ENCODE data around the gene EPS8L2.

EPS8L2 gene

DNA sequence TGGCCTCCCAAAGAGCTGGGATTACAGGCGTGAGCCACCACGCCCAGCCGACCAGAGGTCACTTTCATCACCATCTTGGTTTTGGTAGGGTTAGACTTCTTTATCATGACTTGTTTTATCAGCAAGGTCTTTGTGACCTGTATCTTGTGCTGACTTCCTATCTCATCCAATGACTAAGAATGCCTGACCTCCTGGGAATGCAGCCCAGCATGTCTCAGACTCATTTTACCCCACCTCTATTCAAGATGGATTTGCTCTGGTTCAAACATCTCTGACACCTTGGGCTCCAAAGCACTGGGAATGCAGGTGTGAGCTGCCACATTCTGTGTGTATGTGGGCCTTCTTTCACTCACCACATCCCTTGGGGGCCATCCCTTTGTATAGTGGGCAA lies 36.1 kb downstream of the EPS8L2 start:
- in situ Hi-C loops (cut with MboI; ENCODE audit: low pct_unique_long_range_greater_than_20kb, low sequenced_read_pairs) = no loop called here
- no peak for DNase-seq

DNA sequence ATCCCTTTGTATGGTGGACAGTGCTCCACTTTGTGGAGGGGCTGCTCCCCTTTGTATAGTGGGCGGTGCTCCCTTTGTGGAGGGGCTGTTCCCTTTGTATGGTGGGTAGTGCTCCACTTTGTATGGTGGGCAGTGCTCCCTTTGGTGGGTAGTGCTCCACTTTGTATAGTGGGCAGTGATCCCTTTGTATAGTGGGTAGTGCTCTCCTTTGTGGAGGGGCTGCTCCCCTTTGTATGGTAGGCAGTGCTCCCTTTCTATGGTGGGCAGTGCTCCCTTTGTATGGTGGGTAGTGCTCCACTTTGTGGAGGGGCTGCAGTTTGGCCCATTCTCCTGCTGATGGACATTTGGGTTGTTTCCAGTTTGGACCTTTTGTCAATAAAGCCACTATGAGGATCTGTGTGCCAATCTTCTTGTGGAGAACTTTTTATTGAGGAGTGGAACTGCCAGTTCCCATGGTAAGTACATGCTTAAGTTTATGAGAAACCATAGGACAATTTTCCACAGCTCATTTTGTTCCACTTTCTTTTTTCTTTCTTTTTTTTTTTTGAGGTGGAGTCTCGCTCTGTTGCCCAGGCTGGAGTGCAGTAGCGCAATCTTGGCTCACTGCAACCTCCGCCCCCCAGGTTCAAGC lies 36.7 kb downstream of the EPS8L2 start:
- in situ Hi-C loops (cut with MboI; ENCODE audit: low pct_unique_long_range_greater_than_20kb, low sequenced_read_pairs) = no loop called here
- no peak for DNase-seq

DNA sequence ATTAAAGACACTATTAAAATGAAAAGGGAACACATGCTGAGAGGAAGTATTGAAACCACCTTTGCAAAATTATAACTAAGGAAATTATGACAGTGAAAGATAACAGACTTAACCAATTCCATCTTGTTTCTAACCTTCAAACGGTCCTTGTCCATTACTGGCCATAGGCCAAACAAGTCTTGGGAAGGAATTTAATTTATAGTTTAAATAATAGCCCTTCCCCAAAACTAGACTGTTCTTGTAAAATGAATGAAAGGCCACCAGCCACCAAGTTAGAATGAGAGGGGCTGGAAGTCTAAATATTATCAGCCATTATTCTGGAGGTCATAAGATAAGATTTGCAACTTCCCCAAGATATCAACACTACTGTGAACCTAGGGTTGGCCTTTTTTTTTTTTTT lies 39.4 kb downstream of the EPS8L2 start:
- in situ Hi-C loops (cut with MboI; ENCODE audit: low pct_unique_long_range_greater_than_20kb, low sequenced_read_pairs) = no loop called here
- no peak for DNase-seq

DNA sequence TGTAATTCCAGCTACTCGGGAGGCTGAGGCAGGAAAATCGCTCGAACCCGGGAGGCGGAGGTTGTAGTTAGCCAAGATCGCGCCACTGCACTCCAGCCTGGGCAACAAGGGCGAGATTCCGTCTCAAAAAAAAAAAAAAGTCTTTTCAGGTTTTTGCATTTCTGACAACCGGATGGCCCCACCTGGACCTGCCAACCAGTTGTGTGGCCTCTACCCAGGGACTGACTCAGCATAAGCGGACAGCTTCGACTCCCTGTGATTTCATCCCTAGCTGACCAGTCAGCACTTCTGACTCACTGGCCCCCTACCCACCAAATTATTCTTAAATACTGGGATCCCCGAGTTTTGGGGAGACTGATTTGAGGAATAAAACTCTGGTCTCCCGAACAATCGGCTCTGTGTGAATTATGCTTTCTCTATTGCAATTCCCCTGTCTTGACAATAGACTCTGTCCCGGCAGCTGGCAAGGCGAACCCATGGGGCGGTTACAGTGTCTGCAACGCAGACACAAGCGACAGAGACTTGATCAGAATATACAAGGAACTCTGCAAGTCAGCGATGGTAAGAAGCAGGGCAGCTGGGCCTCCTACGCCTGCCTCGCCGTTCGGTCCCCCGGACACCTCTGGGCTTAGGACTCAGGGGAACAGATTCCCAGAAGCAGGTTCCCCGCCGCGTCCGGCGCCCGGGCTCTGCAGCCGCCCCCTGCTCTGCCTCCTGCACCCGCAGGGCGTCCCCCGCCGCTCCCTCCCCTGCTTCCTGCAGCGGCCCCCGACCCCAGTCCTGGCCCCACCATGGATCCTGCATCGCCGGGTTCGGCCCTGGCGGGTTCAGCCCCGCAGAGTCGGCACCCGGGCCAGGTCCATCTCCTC lies 40.5 kb downstream of the EPS8L2 start:
- peak; percentile 53 for DNase-seq
- in situ Hi-C loops (cut with MboI; ENCODE audit: low pct_unique_long_range_greater_than_20kb, low sequenced_read_pairs) = no loop called here

DNA sequence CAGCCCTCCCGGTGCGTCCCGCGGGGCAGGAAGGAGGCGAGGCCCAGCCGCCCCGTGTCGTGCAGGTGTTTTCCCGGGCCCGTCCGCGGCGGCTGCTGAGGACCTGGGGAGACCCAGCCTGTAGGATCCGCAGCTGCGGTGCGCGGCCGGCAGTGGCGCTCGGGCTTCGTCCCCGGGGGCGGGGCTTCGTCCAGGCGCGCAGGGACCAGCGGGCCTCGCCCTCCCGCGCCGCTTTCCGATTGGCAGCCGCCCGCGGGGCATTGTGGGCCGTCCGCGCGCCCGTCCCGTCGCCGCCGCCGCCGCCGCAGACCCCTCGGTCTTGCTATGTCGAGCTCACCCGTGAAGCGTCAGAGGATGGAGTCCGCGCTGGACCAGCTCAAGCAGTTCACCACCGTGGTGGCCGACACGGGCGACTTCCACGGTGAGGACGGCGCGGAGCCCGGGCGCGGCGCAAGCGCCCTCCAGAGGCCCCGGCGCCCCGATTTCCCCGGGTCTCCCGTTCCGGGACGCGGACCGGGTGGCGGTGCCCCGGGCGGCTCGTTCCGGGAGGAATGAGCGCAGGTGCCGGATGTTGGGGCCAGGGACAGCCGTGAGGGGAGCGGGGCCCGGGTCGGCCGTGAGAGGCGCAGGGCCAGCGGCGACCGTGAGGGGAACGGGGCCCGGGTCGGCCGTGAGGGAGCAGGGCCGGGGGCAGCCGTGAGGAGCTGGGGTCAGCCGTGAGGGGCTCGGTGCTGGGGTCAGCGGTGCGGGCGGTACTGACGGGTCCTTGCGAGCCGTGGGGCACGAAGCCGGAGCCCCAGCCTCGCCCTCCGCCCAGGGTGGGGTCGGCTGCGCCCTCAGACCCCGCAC lies 41.4 kb downstream of the EPS8L2 start, which contains the start of gene TALDO1:
Gene TALDO1, plus strand, starts transcription at position 307 of the 849 bp plus-strand sequence. Its CDS starts 18 bp downstream, at position 325.
- peak; percentile 91 for DNase-seq
- in situ Hi-C loops (cut with MboI; ENCODE audit: low pct_unique_long_range_greater_than_20kb, low sequenced_read_pairs) = no loop called here

DNA sequence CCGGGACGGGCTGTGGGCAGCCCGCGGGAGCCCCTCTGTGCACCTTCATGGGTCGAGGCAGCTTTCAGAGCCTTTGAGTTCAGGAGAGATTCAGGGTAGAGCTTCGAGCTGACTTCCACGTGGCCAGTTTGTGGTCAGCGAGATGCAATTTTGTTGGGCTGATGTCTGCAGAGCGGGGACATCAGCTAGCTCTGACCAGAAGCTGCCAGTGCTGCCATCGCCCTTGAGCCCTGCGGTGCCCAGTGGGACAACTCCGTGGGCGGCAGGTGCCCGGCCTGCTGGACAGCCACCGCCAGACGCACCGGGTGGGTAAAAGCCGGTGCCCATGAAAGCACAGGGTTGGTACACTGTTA lies 42.0 kb downstream of the EPS8L2 start:
- DNase-seq = peak; percentile 30
- in situ Hi-C loops (cut with MboI; ENCODE audit: low pct_unique_long_range_greater_than_20kb, low sequenced_read_pairs) = no loop called here

DNA sequence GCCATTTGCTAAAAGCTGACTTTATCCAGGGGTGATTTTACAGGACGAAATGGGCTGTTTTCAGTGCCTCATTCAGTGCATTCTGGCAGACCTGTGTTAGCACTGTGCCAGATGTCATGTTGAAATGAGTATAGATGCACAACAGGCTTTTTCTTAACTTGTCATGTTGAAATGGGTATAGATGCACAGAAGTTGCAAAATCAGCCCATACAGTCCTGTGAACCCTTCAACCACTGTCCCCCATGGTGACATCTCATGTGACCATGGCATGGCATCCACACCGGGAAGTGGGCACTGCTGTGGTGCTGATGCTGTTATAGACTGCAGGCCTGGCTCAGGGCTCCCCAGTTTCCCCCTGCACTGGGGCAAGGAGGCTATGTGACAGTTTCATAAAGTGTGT lies 43.7 kb downstream of the EPS8L2 start:
- DNase-seq = no peak
- in situ Hi-C loops (cut with MboI; ENCODE audit: low pct_unique_long_range_greater_than_20kb, low sequenced_read_pairs) = loop anchor here (10.0 kb wide), 1 partner anchor 55 kb away; the partner anchor contains the start of genes DEAF1 and TMEM80

DNA sequence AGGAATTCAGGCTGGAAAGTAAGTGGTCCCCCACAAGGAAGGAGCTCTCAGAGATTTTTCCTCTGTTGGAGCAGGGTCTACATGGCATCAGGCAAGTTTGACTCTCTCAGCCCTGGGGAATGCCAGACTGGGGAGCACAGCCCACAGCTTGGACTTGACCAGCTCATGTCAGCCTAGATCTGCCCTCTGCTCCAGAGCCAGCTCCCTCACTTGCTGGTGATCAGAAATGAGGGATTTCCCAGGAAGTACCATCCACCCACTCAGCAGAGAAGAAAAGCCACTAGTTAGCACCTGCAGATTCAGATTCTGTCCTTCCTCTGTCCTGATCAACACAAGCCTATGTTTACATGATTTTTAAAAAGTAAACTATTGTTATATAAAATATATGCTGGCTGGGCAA lies 54.2 kb downstream of the EPS8L2 start:
- no peak for DNase-seq
- in situ Hi-C loops (cut with MboI; ENCODE audit: low pct_unique_long_range_greater_than_20kb, low sequenced_read_pairs) = no loop called here

DNA sequence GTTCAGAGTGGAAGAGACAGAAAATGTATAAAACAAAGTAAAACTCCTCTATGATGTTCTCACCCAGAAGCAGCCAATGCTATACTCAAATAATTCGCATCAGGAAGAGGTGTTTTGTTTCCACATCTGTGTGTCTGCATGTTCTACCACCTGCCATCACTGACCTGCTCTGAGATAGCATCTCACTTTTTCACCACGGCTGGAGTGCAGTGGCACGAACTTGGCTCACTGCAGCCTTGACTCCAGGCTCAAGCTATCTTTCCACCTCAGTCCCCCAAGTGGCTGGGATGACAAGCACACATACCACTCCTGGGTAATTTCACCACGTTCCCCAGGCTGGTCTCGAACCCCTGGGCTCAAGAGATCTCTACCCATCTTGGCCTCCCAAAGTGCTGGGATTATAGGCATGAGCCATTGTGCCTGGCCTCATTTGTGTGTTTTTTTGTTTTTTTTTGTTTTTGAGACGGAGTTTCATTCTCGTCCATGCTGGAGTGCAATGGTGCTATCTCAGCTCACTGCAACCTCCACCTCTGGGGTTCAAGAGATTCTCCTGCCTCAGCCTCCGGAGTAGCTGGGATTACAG lies 55.6 kb downstream of the EPS8L2 start:
- in situ Hi-C loops (cut with MboI; ENCODE audit: low pct_unique_long_range_greater_than_20kb, low sequenced_read_pairs) = no loop called here

DNA sequence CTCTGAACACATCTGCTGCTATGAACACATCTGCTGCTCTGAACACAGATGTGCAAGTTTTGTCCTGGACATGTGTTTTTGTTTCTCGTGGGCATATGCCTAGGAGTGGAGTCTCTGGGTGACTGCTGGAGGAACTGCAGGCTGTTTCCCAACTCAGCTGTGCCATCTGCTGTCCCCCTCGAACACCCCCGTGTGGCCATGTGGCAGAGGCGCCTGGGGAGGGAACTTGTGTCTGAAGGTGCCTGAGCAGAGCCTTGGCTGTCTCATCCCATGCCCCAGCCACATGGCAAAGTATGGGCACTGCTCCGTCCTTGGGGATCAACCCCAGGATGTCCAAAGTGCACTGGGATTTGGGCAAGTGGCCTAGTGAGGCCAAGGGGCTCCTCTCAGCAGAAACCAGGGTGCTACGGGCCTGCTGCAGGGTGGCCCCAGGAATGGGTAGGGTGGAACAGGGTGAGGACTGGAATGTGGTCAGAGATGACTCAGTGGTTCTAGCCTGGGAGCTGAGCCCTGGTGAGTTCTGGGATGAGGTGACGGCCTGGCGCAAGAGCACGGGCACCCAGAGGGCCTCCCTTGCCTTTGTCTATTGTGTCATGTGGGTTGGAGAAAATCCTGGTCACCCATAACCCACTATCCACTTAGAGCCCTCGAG lies 56.5 kb downstream of the EPS8L2 start:
- in situ Hi-C loops (cut with MboI; ENCODE audit: low pct_unique_long_range_greater_than_20kb, low sequenced_read_pairs) = no loop called here
- DNase-seq = peak; percentile 55

More for the DNA sequence above, 55.6 kb downstream of the EPS8L2 start:
- no peak for DNase-seq

DNA sequence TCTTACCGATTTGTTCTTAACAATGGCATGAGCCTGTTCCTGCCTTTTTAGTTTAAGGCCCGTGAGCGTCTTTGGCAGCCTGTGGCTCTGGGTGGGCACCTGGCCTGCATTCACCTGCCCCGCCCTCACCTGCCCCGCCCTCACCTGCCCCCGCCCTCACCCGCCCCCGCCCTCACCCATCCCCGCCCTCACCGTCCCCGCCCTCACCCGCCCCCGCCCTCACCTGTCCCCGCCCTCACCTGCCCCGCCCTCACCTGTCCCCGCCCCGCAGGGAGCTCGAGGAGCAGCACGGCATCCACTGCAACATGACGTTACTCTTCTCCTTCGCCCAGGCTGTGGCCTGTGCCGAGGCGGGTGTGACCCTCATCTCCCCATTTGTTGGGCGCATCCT lies 57.0 kb downstream of the EPS8L2 start:
- no peak for DNase-seq
- in situ Hi-C loops (cut with MboI; ENCODE audit: low pct_unique_long_range_greater_than_20kb, low sequenced_read_pairs) = no loop called here

DNA sequence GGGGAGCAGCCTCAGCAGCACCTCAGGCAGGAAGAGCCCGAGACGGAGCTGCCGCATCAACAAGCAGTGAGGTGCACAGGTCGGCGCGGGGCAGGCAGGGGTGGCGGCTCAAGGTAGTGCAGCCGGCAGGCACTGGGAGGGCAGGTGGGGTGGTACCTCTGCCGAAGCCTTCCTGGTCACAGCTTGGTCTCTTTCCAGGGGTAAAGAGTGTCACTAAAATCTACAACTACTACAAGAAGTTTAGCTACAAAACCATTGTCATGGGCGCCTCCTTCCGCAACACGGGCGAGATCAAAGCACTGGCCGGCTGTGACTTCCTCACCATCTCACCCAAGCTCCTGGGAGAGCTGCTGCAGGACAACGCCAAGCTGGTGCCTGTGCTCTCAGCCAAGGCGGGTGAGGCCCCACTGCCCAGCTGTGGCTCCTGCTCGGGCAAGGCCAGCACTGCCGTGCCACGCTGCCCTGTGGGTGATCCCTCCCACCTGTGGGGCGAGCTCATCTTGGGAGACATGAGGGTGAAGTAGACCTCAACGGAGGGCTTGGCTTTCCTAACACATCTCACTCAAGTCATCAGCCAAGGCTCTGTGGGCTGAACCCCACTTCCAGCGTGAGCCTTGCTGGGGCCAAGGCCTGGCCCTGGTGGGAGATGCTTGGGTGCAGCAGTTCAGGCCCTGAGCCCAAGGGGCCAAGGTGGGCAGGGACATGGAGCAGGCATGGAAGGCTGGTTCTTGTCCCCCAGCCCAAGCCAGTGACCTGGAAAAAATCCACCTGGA lies 57.7 kb downstream of the EPS8L2 start:
- in situ Hi-C loops (cut with MboI; ENCODE audit: low pct_unique_long_range_greater_than_20kb, low sequenced_read_pairs) = no loop called here
- no peak for DNase-seq

DNA sequence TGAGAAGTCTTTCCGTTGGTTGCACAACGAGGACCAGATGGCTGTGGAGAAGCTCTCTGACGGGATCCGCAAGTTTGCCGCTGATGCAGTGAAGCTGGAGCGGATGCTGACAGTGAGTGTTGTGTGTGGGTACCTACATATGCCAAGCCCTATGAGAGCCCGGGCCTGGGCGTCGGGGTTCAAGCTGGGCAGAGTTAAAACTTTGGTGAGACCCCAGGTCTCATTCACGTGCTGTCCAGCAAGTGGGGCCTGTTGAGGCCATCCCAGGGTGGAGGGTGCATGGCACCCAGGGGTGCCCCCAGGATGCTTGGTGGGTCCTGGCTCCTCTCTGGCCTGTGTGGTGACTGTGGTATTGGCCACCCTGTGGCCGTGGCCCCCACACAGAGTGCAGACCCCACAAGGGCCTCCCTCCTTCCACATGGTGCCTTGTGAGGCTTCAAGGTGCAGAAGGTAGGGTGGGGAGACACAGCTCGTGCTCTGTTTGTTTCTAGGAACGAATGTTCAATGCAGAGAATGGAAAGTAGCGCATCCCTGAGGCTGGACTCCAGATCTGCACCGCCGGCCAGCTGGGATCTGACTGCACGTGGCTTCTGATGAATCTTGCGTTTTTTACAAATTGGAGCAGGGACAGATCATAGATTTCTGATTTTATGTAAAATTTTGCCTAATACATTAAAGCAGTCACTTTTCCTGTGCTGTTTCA lies 58.4 kb downstream of the EPS8L2 start:
- DNase-seq = no peak
- in situ Hi-C loops (cut with MboI; ENCODE audit: low pct_unique_long_range_greater_than_20kb, low sequenced_read_pairs) = no loop called here

DNA sequence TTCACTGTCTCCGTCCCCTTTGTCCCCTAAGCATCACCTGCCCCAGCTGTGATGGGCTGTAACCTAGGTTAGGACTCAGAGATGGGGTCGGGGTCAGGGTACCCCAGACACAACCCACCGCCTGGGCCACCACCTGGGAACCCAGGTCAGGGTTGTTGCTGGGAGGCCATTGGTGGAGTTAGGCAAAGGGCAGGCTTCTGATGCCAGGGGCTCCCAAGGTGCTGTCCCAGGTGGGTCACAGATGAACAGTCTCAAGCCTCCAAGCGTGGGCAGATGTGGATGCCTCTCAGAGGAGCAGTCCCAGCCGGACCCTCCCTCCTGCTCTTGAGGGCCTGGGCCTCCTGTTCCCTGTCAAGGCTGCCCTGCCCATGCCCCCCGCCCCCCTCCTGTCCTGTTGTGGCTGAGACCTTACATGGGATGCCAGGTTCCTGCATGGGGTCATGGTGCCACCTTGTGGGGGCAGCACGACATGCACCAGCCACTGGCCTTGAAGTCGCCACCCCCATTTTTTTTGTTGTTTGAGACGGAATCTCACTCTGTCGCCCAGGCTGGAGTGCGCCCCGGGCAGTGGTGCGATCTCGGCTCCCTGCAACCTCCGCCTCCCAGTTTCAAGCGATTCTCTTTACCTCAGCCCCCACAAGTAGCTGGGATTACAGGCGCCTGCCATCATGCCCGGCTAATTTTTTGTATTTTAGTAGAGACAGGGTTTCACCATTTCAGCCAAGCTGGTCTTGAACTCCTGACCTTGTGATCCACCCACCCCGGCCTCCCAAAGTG lies 59.2 kb downstream of the EPS8L2 start:
- peak; percentile 80 for DNase-seq
- in situ Hi-C loops (cut with MboI; ENCODE audit: low pct_unique_long_range_greater_than_20kb, low sequenced_read_pairs) = no loop called here

DNA sequence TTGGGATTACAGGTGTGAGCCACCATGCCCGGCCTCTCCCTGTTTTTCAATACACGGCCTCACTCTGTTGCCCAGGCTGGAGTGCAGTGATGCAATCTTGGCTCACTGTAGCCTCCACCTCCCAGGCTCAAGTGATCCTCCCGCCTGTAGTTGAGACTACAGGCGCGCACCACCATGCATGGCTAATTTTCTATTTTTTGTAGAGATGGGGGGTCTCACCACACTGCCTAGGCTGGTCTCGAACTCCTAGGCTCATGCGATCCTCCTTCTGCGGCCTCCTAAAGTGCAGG lies 59.7 kb downstream of the EPS8L2 start:
- in situ Hi-C loops (cut with MboI; ENCODE audit: low pct_unique_long_range_greater_than_20kb, low sequenced_read_pairs) = no loop called here
- no peak for DNase-seq

DNA sequence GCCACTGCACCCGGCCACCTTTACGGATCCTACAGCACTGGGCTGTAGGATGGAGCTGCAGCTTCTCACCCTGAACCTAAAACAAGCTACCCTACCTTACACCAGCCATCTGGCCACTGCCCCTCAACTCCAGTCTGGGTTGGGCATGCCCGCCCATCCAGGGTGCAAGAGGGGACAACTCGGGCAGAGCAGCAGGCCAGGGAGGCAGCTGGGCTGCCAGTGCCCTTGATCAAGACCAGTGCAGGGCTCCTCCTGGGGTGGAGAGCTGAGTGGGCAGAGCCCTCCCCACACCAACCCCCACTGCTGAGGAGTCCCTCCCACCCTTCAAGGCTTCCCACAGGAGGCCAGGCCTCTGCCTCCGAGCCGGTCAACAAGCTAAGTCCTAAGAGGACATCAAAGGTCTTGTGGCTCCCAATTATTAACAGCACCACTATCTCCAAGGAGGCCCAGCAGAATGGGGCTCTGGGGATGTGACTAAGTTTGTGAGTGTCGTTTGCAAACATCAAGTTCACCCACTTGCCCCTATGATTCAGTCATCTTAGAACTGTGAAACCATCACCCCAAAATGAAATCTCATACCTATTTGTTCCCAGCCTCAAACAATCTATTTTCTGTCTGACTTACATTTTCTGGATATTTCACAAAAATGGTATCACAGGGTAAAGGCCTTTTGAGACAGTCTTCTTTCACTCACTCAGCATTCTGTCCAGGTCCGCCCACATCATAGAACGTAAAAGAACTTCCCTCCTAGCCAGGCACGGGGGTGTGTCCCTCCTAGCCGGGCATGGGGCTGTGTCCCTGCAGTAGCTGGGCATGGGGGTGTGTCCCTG lies 60.3 kb downstream of the EPS8L2 start:
- in situ Hi-C loops (cut with MboI; ENCODE audit: low pct_unique_long_range_greater_than_20kb, low sequenced_read_pairs) = no loop called here
- DNase-seq = no peak

DNA sequence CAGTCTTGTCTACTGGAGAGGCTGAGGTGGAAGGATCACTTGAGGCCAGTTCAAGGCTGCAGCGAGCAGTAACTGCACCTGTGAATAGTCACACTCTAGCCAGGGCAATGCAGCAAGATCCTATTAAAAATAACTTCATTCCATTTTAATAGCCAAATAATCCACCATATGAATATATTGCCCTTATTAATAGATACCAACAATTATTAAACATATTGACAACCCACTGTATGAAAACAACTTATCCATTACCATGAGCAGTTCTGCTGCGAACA lies 60.8 kb downstream of the EPS8L2 start:
- DNase-seq = no peak
- in situ Hi-C loops (cut with MboI; ENCODE audit: low pct_unique_long_range_greater_than_20kb, low sequenced_read_pairs) = no loop called here
